Testis (tissue), 2 donors: ENCODE data around the gene TM6SF1.

Experiments
- POLR2A ChIP-seq: fragments of 450-650 bp; IDR thresholded peaks from one replicate; pipeline ENCODE4 v1.6.1; 2017; ENCODE audit warnings: antibody characterized with exemption, mild to moderate bottlenecking, moderate library complexity
- TF ChIP-seq, protein P1 (sequence below), 3 experiments: fragments of 450-650 bp in 2 of 3; fragments of 200-600 bp in 1 of 3; sonication (generic) in 1 of 3; IDR thresholded peaks; one replicate each; pipeline ENCODE4 v1.5.1; 2016 to 2019; ENCODE audit warnings: antibody characterized with exemption in 3 of 3, mild to moderate bottlenecking in 2 of 3, moderate library complexity in 1 of 3

DNA sequence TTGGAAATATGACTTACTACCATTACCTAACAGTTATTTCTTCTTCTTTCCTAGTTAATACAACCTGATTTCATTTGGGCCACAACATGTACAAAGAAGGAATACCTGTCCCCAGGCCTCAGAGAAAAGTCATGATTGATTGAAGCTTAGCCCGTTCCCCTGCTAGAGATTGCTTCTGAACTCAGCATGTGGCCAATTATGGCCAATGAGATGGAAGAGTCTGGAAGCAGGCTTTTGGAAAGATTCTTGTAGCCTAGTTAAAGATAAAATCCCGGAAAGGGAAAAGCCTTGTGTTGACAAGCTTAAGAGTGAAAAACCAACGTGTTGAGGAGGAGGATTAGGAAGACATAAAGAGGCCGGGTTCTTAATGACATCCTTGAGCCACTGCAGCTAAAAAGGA is 17.0 kb upstream of the TM6SF1 start:
- no peak for TF ChIP-seq POLR2A
- TF ChIP-seq, protein P1, sequence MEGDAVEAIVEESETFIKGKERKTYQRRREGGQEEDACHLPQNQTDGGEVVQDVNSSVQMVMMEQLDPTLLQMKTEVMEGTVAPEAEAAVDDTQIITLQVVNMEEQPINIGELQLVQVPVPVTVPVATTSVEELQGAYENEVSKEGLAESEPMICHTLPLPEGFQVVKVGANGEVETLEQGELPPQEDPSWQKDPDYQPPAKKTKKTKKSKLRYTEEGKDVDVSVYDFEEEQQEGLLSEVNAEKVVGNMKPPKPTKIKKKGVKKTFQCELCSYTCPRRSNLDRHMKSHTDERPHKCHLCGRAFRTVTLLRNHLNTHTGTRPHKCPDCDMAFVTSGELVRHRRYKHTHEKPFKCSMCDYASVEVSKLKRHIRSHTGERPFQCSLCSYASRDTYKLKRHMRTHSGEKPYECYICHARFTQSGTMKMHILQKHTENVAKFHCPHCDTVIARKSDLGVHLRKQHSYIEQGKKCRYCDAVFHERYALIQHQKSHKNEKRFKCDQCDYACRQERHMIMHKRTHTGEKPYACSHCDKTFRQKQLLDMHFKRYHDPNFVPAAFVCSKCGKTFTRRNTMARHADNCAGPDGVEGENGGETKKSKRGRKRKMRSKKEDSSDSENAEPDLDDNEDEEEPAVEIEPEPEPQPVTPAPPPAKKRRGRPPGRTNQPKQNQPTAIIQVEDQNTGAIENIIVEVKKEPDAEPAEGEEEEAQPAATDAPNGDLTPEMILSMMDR (IDR thresholded peaks at IDR 0.05), result no peak
